ENCODE measurements around the gene ACSL6. TPM values are rescaled to one million over a fixed set of nuclear protein-coding genes. Genes with fewer than 3 reads are reported as not detected.

The ACSL6 gene, protein sequence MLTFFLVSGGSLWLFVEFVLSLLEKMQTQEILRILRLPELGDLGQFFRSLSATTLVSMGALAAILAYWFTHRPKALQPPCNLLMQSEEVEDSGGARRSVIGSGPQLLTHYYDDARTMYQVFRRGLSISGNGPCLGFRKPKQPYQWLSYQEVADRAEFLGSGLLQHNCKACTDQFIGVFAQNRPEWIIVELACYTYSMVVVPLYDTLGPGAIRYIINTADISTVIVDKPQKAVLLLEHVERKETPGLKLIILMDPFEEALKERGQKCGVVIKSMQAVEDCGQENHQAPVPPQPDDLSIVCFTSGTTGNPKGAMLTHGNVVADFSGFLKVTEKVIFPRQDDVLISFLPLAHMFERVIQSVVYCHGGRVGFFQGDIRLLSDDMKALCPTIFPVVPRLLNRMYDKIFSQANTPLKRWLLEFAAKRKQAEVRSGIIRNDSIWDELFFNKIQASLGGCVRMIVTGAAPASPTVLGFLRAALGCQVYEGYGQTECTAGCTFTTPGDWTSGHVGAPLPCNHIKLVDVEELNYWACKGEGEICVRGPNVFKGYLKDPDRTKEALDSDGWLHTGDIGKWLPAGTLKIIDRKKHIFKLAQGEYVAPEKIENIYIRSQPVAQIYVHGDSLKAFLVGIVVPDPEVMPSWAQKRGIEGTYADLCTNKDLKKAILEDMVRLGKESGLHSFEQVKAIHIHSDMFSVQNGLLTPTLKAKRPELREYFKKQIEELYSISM
- total RNA-seq = 1 to 10 TPM in 1 of 2 donors, under 1 TPM in 1; 0.71 to 1.6 TPM

- peak within 1 kb of the TSS; percentile 52 to 61 for H3K4me3 ChIP-seq
- H3K27ac ChIP-seq = no peak within 1 kb of the TSS
- DNase-seq (ENCODE audit: low spot score) = no peak
- H3K4me1 ChIP-seq = peaks cover 0 to 23% of the 10 kb centered on the region in 2 donors
- no peaks in the 10 kb centered on the region for H3K36me3 ChIP-seq
- H3K27me3 ChIP-seq = no peaks in the 10 kb centered on the region
- H3K9me3 ChIP-seq = no peaks in the 10 kb centered on the region
- no peak for TF ChIP-seq CTCF (IDR thresholded peaks at IDR 0.05)
These were observed at the start of gene ACSL6 for GRCh38 chr5:132011622-132012343. Gene ACSL6 (minus strand): TSS chr5:132011658. CDS start chr5:132011553, 105 bp downstream.

GRCh38 chr5:132060501-132061161 is 49.2 kb upstream of the ACSL6 start, which contains the start of gene IL3:
Gene IL3 (plus strand): TSS chr5:132060655. CDS start chr5:132060707, 52 bp downstream.
- H3K9me3 ChIP-seq = no peaks in the 10 kb centered on the region
- H3K36me3 ChIP-seq = no peaks in the 10 kb centered on the region
- no peak within 1 kb of the TSS for H3K4me3 ChIP-seq
- no peak within 1 kb of the TSS for H3K27ac ChIP-seq
- no peaks in the 10 kb centered on the region for H3K4me1 ChIP-seq
- H3K27me3 ChIP-seq = no peaks in the 10 kb centered on the region
- no peak for TF ChIP-seq CTCF (IDR thresholded peaks at IDR 0.05)
- peak; percentile 50 for DNase-seq (ENCODE audit: low spot score)

DNA sequence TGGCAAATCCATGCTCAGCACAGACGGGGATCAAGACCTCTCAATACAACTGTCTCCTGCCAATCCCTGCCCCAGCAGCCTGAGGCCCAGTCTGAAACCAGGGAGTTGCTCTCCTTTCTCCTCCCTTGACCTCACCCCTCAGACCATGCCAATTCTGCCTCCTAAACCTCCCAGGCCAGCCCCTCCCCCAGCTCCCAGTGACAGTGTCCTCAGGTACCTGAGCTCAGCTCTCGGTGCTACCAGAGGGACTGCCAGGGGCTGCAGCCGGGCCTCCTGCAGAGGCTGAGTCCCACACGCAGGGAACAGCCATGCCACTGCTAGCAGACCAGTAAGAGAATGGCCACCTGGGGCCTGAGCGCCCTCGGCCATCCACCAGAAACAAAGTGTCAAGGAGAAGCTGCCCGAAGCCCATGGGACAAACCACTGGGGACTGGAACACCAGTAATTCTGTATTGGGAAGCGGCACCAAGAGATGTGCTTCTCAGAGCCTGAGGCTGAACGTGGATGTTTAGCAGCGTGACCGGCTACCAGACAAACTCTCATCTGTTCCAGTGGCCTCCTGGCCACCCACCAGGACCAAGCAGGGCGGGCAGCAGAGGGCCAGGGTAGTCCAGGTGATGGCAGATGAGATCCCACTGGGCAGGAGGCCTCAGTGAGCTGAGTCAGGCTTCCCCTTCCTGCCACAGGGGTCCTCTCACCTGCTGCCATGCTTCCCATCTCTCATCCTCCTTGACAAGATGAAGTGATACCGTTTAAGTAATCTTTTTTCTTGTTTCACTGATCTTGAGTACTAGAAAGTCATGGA is 48.4 kb upstream of the ACSL6 start:
- peak; percentile 53 for DNase-seq (ENCODE audit: low spot score)

GRCh38 chr5:132059043-132059695 is 47.7 kb upstream of the ACSL6 start:
- no peaks in the 10 kb centered on the region for H3K9me3 ChIP-seq
- H3K4me1 ChIP-seq = no peaks in the 10 kb centered on the region
- H3K27ac ChIP-seq = no peak overlapping the region
- DNase-seq (ENCODE audit: low spot score) = peak; percentile 47
- TF ChIP-seq CTCF (IDR thresholded peaks at IDR 0.05) = no peak
- H3K27me3 ChIP-seq = no peaks in the 10 kb centered on the region
- H3K36me3 ChIP-seq = no peaks in the 10 kb centered on the region
- no peak overlapping the region for H3K4me3 ChIP-seq

More for the DNA sequence above, 48.4 kb upstream of the ACSL6 start:
- no peak overlapping the region for H3K4me3 ChIP-seq
- H3K9me3 ChIP-seq = no peaks in the 10 kb centered on the region
- no peaks in the 10 kb centered on the region for H3K36me3 ChIP-seq
- no peak overlapping the region for H3K27ac ChIP-seq
- H3K4me1 ChIP-seq = no peaks in the 10 kb centered on the region
- TF ChIP-seq CTCF (IDR thresholded peaks at IDR 0.05) = no peak
- no peaks in the 10 kb centered on the region for H3K27me3 ChIP-seq

All from right atrium auricular region (tissue), 2 donors.